ENCODE results near the gene LCE3B.

LCE3B gene

GRCh38 chr1:152622803-152623202 lies 9.2 kb downstream of the LCE3B start, which contains the start of gene LCE3A:
TSS of gene LCE3A (minus strand) at chr1:152623103. CDS start at chr1:152623103, 0 bp downstream.
- Histone ChIP-seq H3K36me3 (ENCODE audit: insufficient read depth, low read depth, low read length) (no peaks in the 10 kb centered on the region), H3K27ac (ENCODE audit: low read length) (no peak within 1 kb of the TSS), H3K4me3 (ENCODE audit: low read length) (no peak within 1 kb of the TSS), H3K27me3 (ENCODE audit: insufficient read depth, low read length) (peaks cover 10% of the 10 kb centered on the region), H3K9ac (ENCODE audit: low read depth, low read length) (no peak within 1 kb of the TSS), H3K9me3 (ENCODE audit: insufficient read depth, low read depth, low read length) (peaks cover 85% of the 10 kb centered on the region), H3K4me1 (ENCODE audit: insufficient read depth, low read length) (no peaks in the 10 kb centered on the region)

- no peak overlapping the region for H3K9ac ChIP-seq (ENCODE audit: low read depth, low read length)
- peaks cover 10% of the 10 kb centered on the region for H3K27me3 ChIP-seq (ENCODE audit: insufficient read depth, low read length)
- H3K4me1 ChIP-seq (ENCODE audit: insufficient read depth, low read length), result no peaks in the 10 kb centered on the region
- no peak overlapping the region for H3K27ac ChIP-seq (ENCODE audit: low read length)
- H3K36me3 ChIP-seq (ENCODE audit: insufficient read depth, low read depth, low read length), result no peaks in the 10 kb centered on the region
- H3K9me3 ChIP-seq (ENCODE audit: insufficient read depth, low read depth, low read length), result peaks cover 85% of the 10 kb centered on the region
- no peak overlapping the region for H3K4me3 ChIP-seq (ENCODE audit: low read length)
Measured at GRCh38 chr1:152623203-152623844, 9.7 kb downstream of the LCE3B start.

GRCh38 chr1:152626744-152627143 lies 13.1 kb downstream of the LCE3B start:
- H3K36me3 ChIP-seq (ENCODE audit: insufficient read depth, low read depth, low read length), result no peaks in the 10 kb centered on the region
- H3K4me3 ChIP-seq (ENCODE audit: low read length), result no peak overlapping the region
- peaks cover 10% of the 10 kb centered on the region for H3K27me3 ChIP-seq (ENCODE audit: insufficient read depth, low read length)
- H3K9ac ChIP-seq (ENCODE audit: low read depth, low read length), result no peak overlapping the region
- peaks cover 89% of the 10 kb centered on the region for H3K9me3 ChIP-seq (ENCODE audit: insufficient read depth, low read depth, low read length)
- H3K4me1 ChIP-seq (ENCODE audit: insufficient read depth, low read length), result no peaks in the 10 kb centered on the region
- H3K27ac ChIP-seq (ENCODE audit: low read length), result no peak overlapping the region

GRCh38 chr1:152630596-152630995 lies 17.0 kb downstream of the LCE3B start:
- Histone ChIP-seq H3K9ac (ENCODE audit: low read depth, low read length) (no peak overlapping the region), H3K4me1 (ENCODE audit: insufficient read depth, low read length) (no peaks in the 10 kb centered on the region), H3K36me3 (ENCODE audit: insufficient read depth, low read depth, low read length) (no peaks in the 10 kb centered on the region), H3K27ac (ENCODE audit: low read length) (no peak overlapping the region), H3K4me3 (ENCODE audit: low read length) (no peak overlapping the region), H3K9me3 (ENCODE audit: insufficient read depth, low read depth, low read length) (peaks cover 77% of the 10 kb centered on the region), H3K27me3 (ENCODE audit: insufficient read depth, low read length) (no peaks in the 10 kb centered on the region)

- Histone ChIP-seq H3K9ac (ENCODE audit: low read depth, low read length) (no peak overlapping the region), H3K36me3 (ENCODE audit: insufficient read depth, low read depth, low read length) (no peaks in the 10 kb centered on the region), H3K4me1 (ENCODE audit: insufficient read depth, low read length) (no peaks in the 10 kb centered on the region), H3K27ac (ENCODE audit: low read length) (no peak overlapping the region), H3K9me3 (ENCODE audit: insufficient read depth, low read depth, low read length) (peaks cover 64% of the 10 kb centered on the region), H3K4me3 (ENCODE audit: low read length) (no peak overlapping the region), H3K27me3 (ENCODE audit: insufficient read depth, low read length) (no peaks in the 10 kb centered on the region)
Measured at GRCh38 chr1:152640351-152640750, 26.7 kb downstream of the LCE3B start.

- Histone ChIP-seq H3K4me1 (ENCODE audit: insufficient read depth, low read length) (no peaks in the 10 kb centered on the region), H3K4me3 (ENCODE audit: low read length) (no peak overlapping the region), H3K36me3 (ENCODE audit: insufficient read depth, low read depth, low read length) (no peaks in the 10 kb centered on the region), H3K27me3 (ENCODE audit: insufficient read depth, low read length) (no peaks in the 10 kb centered on the region), H3K27ac (ENCODE audit: low read length) (no peak overlapping the region), H3K9ac (ENCODE audit: low read depth, low read length) (no peak overlapping the region), H3K9me3 (ENCODE audit: insufficient read depth, low read depth, low read length) (peaks cover 63% of the 10 kb centered on the region)
Measured at GRCh38 chr1:152643945-152644344, 30.3 kb downstream of the LCE3B start.

- no peak overlapping the region for H3K9ac ChIP-seq (ENCODE audit: low read depth, low read length)
- H3K27ac ChIP-seq (ENCODE audit: low read length), result no peak overlapping the region
- no peak overlapping the region for H3K4me3 ChIP-seq (ENCODE audit: low read length)
- H3K27me3 ChIP-seq (ENCODE audit: insufficient read depth, low read length), result no peaks in the 10 kb centered on the region
- H3K36me3 ChIP-seq (ENCODE audit: insufficient read depth, low read depth, low read length), result no peaks in the 10 kb centered on the region
- H3K9me3 ChIP-seq (ENCODE audit: insufficient read depth, low read depth, low read length), result peaks cover 62% of the 10 kb centered on the region
- H3K4me1 ChIP-seq (ENCODE audit: insufficient read depth, low read length), result no peaks in the 10 kb centered on the region
Measured at GRCh38 chr1:152645146-152645545, 31.5 kb downstream of the LCE3B start.

- Histone ChIP-seq H3K9me3 (ENCODE audit: insufficient read depth, low read depth, low read length) (peaks cover 64% of the 10 kb centered on the region), H3K27ac (ENCODE audit: low read length) (no peak overlapping the region), H3K27me3 (ENCODE audit: insufficient read depth, low read length) (no peaks in the 10 kb centered on the region), H3K4me3 (ENCODE audit: low read length) (no peak overlapping the region), H3K4me1 (ENCODE audit: insufficient read depth, low read length) (no peaks in the 10 kb centered on the region), H3K36me3 (ENCODE audit: insufficient read depth, low read depth, low read length) (no peaks in the 10 kb centered on the region), H3K9ac (ENCODE audit: low read depth, low read length) (no peak overlapping the region)
Measured at GRCh38 chr1:152646656-152647055, 33.0 kb downstream of the LCE3B start.

- H3K4me1 ChIP-seq (ENCODE audit: insufficient read depth, low read length), result no peaks in the 10 kb centered on the region
- no peak overlapping the region for H3K27ac ChIP-seq (ENCODE audit: low read length)
- peaks cover 30% of the 10 kb centered on the region for H3K9me3 ChIP-seq (ENCODE audit: insufficient read depth, low read depth, low read length)
- H3K27me3 ChIP-seq (ENCODE audit: insufficient read depth, low read length), result no peaks in the 10 kb centered on the region
- no peak overlapping the region for H3K9ac ChIP-seq (ENCODE audit: low read depth, low read length)
- H3K36me3 ChIP-seq (ENCODE audit: insufficient read depth, low read depth, low read length), result no peaks in the 10 kb centered on the region
- H3K4me3 ChIP-seq (ENCODE audit: low read length), result no peak overlapping the region
Measured at GRCh38 chr1:152654110-152654509, 40.5 kb downstream of the LCE3B start.

- H3K36me3 ChIP-seq (ENCODE audit: insufficient read depth, low read depth, low read length), result no peaks in the 10 kb centered on the region
- no peaks in the 10 kb centered on the region for H3K4me1 ChIP-seq (ENCODE audit: insufficient read depth, low read length)
- H3K4me3 ChIP-seq (ENCODE audit: low read length), result no peak overlapping the region
- no peak overlapping the region for H3K27ac ChIP-seq (ENCODE audit: low read length)
- H3K9me3 ChIP-seq (ENCODE audit: insufficient read depth, low read depth, low read length), result peaks cover 36% of the 10 kb centered on the region
- no peaks in the 10 kb centered on the region for H3K27me3 ChIP-seq (ENCODE audit: insufficient read depth, low read length)
- H3K9ac ChIP-seq (ENCODE audit: low read depth, low read length), result no peak overlapping the region
Measured at GRCh38 chr1:152656459-152656858, 42.8 kb downstream of the LCE3B start.

- H3K27ac ChIP-seq (ENCODE audit: low read length), result no peak overlapping the region
- H3K27me3 ChIP-seq (ENCODE audit: insufficient read depth, low read length), result no peaks in the 10 kb centered on the region
- H3K36me3 ChIP-seq (ENCODE audit: insufficient read depth, low read depth, low read length), result no peaks in the 10 kb centered on the region
- no peaks in the 10 kb centered on the region for H3K4me1 ChIP-seq (ENCODE audit: insufficient read depth, low read length)
- no peak overlapping the region for H3K9ac ChIP-seq (ENCODE audit: low read depth, low read length)
- peaks cover 34% of the 10 kb centered on the region for H3K9me3 ChIP-seq (ENCODE audit: insufficient read depth, low read depth, low read length)
- H3K4me3 ChIP-seq (ENCODE audit: low read length), result no peak overlapping the region
Measured at GRCh38 chr1:152657677-152658076, 44.1 kb downstream of the LCE3B start.

GRCh38 chr1:152658649-152659048 lies 45.0 kb downstream of the LCE3B start:
- Histone ChIP-seq H3K27ac (ENCODE audit: low read length) (no peak overlapping the region), H3K4me1 (ENCODE audit: insufficient read depth, low read length) (no peaks in the 10 kb centered on the region), H3K9ac (ENCODE audit: low read depth, low read length) (no peak overlapping the region), H3K27me3 (ENCODE audit: insufficient read depth, low read length) (no peaks in the 10 kb centered on the region), H3K9me3 (ENCODE audit: insufficient read depth, low read depth, low read length) (peaks cover 40% of the 10 kb centered on the region), H3K4me3 (ENCODE audit: low read length) (no peak overlapping the region), H3K36me3 (ENCODE audit: insufficient read depth, low read depth, low read length) (no peaks in the 10 kb centered on the region)

Measured in iPS-20b (cell line).